Hepatocyte (in vitro differentiated cells): Measurements from ENCODE around the gene AMBP.

Experiments used
- EZH2 ChIP-seq: fragments of 200-600 bp; sonication (generic); IDR thresholded peaks from 2 replicates; pipeline ENCODE4 v1.6.1; 2016; ENCODE audit warnings: antibody characterized with exemption, mild to moderate bottlenecking, borderline replicate concordance
- EZH2phosphoT487 ChIP-seq: fragments of 200-600 bp; sonication (generic); IDR thresholded peaks from one replicate; pipeline ENCODE4 v1.6.1; 2018; ENCODE audit warnings: antibody characterized with exemption, mild to moderate bottlenecking, low read depth, moderate library complexity; ENCODE audit not compliant: unreplicated experiment, severe bottlenecking
- TF ChIP-seq, protein P1 (sequence below): fragments of 200-600 bp; sonication (generic); IDR thresholded peaks from 2 replicates; pipeline ENCODE4 v1.5.1; 2016; ENCODE audit warnings: antibody characterized with exemption, mild to moderate bottlenecking; ENCODE audit not compliant: poor library complexity

DNA sequence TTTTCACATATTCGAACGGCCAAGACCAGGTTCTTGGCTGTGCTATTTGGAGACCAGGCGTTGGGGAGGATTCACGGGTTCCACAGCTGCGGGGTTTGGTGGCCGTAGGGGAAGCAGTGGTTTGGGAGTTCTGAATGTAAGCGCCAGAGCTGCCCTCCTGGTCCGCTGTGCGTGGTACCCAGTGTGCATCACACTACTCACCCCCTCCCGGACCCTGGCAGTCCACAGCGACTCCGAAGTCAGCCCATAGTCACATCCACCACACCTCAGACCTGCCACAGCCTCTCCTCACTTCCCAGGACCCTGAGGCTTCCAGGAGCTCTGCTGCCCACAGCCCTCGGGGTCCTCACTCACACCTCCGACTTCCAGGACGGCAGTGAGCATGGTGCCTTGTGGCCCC lies 26.8 kb downstream of the AMBP start:
- TF ChIP-seq, protein P1, sequence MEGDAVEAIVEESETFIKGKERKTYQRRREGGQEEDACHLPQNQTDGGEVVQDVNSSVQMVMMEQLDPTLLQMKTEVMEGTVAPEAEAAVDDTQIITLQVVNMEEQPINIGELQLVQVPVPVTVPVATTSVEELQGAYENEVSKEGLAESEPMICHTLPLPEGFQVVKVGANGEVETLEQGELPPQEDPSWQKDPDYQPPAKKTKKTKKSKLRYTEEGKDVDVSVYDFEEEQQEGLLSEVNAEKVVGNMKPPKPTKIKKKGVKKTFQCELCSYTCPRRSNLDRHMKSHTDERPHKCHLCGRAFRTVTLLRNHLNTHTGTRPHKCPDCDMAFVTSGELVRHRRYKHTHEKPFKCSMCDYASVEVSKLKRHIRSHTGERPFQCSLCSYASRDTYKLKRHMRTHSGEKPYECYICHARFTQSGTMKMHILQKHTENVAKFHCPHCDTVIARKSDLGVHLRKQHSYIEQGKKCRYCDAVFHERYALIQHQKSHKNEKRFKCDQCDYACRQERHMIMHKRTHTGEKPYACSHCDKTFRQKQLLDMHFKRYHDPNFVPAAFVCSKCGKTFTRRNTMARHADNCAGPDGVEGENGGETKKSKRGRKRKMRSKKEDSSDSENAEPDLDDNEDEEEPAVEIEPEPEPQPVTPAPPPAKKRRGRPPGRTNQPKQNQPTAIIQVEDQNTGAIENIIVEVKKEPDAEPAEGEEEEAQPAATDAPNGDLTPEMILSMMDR = no peak
- no peak for TF ChIP-seq EZH2
- no peak for TF ChIP-seq EZH2phosphoT487
